Right lobe of liver (tissue), 4 donors: ENCODE data around the gene GJA10.

Experiments used
- POLR2A ChIP-seq: fragments of 450-650 bp; IDR thresholded peaks from one replicate; pipeline ENCODE4 v1.6.1; 2017; ENCODE audit warnings: antibody characterized with exemption, mild to moderate bottlenecking
- TF ChIP-seq, protein P1 (sequence below), 4 donors: fragments of 200-600 bp in 3 of 4; fragments of 450-650 bp in 1 of 4; IDR thresholded peaks; one replicate each; pipeline versions ENCODE4 v1.5.1 to v1.8.0; 2016 to 2022; ENCODE audit warnings: antibody characterized with exemption in 4 of 4, mild to moderate bottlenecking in 2 of 4
- donor health status: DM: no; HTN: no; CAD: no.
- donor health status: DM: no; HTN: no; CAD: no.
- donor health status: DM: no; HTN: yes; CAD: no.

DNA sequence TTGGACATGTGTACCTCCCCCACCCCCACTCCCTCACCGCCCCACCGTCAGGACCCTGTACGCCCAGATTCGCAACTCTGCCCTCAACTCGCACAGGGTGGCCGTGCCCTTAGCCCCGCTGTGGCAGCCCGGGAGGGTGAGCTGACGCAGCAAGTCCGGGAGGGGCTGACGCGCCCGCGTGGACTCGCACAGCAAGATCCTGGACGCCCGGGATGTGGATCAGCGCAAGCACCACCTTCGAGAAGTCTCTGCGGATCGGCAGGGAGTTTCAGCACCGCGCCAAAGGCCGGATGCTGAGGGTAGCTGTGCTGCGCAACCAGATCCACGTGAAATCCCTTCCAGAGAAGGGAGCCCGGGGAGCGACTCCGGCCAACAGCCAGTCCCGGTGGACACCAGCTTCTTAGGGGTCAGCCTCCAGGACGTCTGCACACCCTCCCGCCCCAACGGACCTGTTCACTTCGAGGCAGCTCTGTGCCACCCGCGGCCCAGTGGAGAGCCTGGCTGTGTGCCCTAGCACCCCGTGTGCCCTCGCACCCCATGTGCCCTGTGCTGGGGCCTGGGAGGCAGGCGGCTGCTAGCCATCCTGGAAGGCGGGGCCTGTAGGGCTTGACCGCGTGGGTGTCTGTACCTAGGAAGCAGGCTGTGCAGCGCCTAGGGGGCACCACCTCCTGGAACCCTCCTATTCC is 6.7 kb upstream of the GJA10 start:
- TF ChIP-seq, protein P1, sequence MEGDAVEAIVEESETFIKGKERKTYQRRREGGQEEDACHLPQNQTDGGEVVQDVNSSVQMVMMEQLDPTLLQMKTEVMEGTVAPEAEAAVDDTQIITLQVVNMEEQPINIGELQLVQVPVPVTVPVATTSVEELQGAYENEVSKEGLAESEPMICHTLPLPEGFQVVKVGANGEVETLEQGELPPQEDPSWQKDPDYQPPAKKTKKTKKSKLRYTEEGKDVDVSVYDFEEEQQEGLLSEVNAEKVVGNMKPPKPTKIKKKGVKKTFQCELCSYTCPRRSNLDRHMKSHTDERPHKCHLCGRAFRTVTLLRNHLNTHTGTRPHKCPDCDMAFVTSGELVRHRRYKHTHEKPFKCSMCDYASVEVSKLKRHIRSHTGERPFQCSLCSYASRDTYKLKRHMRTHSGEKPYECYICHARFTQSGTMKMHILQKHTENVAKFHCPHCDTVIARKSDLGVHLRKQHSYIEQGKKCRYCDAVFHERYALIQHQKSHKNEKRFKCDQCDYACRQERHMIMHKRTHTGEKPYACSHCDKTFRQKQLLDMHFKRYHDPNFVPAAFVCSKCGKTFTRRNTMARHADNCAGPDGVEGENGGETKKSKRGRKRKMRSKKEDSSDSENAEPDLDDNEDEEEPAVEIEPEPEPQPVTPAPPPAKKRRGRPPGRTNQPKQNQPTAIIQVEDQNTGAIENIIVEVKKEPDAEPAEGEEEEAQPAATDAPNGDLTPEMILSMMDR (IDR thresholded peaks at IDR 0.05): no peak
- TF ChIP-seq POLR2A: no peak
